Stimulated activated CD4-positive, alpha-beta T cell treated with anti-CD3 and anti-CD28 coated beads, Interleukin-1b, Interleukin-23, amount 100 ng/mL, for 4 hours (primary cell): ENCODE data around the gene ZNF782.
A peak's percentile ranks its signal among the peaks of the same experiment; 100 is the strongest.
"Not testable (repeated sequence)": the region's sequence is repeated elsewhere in the genome, so short reads cannot be mapped to it uniquely, and the experiment has no call there.

Experiments
- DNase-seq, 2 donors: peaks; one replicate each; pipeline ENCODE4 v3.0.0-alpha.2; 2020; ENCODE audit warnings: low read depth in 2 of 2

The ZNF782 gene

DNA sequence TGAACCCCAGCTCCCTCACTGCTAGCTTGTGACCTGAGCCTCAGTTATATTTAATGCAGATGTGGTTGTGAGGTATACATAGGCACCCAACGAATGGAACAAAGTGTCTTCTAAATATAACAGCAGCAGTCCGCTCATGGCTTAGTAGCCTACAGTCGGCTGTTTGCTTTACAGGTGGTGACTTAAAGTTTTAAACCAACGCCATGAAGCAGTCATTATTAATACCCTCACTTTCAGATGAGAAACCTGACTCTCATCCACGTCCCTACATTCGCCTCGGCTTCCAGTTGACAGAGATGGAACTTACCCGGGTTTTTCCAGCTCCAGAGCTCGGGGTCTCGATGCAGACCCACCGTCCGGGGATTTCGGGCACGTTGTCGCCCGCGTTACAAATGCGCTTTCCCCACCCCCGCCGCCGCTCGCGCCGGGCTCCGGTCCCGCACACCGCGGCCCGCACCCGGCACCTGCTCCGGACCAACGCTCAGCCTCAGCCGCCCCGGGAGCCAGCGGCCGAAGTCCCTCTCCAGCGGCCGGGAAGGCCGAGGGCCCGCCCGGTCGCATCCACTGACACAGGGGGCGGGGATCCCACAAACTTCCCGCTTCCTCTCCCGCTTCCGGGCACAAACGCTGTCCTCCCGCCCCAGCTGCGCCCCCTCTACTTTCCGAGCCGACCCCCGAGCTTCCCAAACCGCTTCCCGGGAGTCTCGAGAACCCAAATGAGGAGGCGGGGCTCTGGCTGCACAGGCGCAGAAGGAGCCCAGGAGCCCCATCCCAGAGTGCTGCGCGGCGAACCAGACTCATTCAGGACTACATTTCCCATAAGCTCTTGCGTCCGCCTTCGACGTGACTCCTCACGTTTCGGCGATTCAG lies at the start of gene ZNF782:
ZNF782 (minus strand) TSS at position 734 of the 870 bp plus-strand sequence. CDS start 2,553 bp downstream, outside the sequence.
- peak; percentile 75 to 76 for DNase-seq

DNA sequence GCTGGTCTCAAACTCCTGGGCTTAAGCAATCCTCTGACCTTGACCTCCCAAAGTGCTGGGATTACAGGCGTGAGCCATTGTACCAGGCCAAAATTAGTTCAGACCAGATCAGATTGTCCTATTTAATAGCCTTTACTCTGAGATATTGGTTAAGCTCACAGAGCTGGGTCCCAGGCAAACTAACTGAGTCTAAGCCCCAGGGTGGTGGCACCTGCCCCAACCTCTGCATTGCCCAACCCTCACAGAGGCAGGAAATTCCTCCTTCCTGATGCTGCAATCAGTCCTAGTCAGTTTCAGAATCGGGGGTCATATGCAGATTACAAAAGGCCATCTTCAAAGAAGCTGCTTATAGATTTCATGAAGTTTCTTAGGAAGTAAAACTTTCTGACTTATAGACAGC lies 45.7 kb upstream of the ZNF782 start:
- DNase-seq: not testable (repeated sequence)

GRCh38 chr9:96892131-96892530 lies 37.8 kb upstream of the ZNF782 start:
- no peak for DNase-seq

- no peak for DNase-seq
These were observed 34.3 kb upstream of the ZNF782 start for GRCh38 chr9:96888591-96888990.

DNA sequence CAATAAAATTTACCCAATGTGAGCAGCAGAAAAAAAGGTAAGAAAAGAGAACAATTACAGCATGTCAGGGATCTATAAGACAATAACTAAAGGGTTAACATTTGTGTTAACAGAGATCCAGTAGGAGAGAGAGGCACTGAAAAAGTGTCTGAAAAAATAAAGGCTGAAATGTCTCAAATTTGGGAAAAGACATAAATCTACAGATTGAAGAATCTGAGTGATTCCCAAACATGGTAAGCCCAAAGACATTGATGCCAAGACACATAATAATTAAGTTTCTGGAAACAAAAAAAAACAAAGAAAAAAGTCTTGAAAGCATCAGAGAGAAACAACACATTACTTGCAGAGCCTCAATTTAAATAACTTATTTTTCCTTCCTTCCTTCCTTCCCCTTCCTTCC lies 31.1 kb upstream of the ZNF782 start:
- no peak for DNase-seq

DNA sequence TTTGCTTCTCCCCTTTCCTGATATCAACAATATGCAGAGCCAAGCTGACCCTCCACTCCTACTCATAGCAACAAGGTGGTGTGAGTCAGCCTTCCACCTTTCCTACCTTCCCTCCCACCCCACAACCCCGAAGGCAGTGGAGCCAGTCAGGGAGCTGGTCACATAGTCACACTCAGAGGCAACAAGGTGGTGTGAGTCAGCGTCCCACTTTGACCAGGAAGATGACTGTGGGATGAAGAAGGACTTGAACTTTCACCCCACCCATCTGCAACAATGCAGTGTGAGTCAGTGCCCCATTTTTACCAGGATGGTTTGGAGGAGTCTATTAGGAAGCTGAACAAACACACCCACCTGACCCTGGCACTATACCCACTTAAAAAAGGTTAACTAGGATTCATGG lies 30.1 kb upstream of the ZNF782 start:
- DNase-seq: no peak

DNA sequence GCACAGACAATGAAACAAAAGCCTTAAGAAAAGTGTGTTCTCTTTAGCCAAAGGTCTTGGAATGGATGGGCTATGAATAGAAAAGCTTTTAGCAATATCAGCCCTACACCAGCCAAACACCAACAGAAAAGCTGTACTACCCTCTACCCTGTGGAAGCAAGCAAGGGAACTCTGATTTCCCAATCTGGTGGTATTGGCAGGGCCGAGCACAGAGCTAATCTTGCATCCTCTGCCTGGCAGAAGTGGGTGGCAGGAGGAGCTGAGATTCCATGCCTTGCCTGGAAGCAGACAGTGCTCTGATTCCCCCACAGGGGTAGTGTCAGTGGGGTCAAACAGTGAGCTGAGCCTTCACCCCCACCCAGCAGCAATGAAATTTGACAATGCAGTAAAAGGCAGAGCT lies 29.6 kb upstream of the ZNF782 start:
- DNase-seq: no peak

- DNase-seq: no peak
These were observed 23.0 kb upstream of the ZNF782 start for GRCh38 chr9:96877269-96877668.

DNA sequence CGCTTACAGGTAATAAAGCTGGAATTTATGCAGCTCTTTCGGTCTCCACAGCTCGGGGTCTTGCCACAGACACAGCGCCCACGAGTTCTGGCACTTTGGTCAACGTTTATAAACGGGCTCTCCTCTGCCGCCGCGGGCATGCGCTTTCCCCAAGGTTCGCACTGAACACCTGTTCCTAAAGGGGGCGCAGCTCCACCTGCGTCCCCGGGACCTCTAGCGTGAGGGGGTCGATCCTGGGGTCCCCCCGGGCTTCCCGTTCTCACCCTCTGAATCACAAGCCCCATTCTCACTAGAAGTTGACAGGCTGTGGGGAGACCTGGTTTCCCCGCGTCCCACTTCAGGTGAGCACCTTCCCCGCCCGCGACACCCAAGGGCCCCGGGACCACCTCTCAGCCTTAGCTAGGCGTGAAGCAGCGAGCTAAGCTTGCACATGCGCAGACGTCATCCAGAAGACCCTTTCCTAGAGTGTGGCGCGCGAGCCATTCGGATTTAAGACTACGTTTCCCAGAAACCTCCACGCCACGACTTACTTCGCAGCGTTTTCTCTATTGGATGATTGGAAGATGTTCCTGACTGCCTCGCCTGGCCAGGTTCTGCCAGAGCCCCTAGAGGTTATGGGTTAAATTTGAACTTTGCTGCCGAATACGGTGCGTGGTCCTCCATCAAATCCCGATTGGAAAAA lies 21.3 kb upstream of the ZNF782 start:
- DNase-seq: peak in 1 of 2 donors; percentile 10

GRCh38 chr9:96874947-96875460 lies 20.7 kb upstream of the ZNF782 start:
- DNase-seq: peak in 1 of 2 donors; percentile 21

- no peak for DNase-seq
These were observed 20.0 kb upstream of the ZNF782 start for GRCh38 chr9:96874201-96874785.

DNA sequence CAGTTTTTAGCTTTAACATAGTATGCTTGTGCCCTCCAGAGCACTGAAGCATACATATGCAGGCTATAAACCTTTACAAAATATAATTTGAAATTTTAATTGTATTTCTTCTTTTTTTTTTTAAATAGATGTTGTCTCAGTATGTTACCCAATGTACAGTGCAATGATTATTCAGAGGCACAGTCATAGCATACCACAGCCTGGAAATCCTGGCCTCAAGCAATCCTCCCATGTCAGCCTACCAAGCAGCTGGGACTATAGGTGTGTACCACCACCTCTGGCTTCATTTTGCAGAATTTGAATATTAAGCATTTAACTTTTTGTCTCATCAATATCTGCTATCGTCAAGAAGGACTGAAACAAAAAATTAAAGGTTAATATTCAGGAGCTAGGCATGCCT lies 16.9 kb upstream of the ZNF782 start:
- DNase-seq: no peak

DNA sequence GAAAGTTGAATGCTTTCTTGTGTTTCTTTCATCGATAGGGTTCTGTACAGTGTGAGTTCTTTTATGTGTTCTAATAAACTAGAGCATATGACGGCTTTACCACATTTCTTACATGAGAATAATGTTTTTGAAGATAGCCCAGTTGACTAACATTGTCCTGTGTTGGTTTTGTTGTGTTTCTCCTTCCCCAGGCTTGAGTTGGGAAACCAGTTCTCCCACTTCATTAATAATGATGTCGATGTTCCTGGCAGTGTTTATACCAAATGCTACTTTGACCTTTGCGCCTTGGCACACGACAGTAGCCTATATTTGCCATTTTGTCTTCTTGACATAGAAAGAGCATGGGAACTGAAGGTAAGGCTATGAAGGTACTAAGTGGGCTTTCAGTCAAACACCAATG lies 14.4 kb upstream of the ZNF782 start:
- DNase-seq: no peak

GRCh38 chr9:96867079-96867804 lies 12.9 kb upstream of the ZNF782 start:
- no peak for DNase-seq

DNA sequence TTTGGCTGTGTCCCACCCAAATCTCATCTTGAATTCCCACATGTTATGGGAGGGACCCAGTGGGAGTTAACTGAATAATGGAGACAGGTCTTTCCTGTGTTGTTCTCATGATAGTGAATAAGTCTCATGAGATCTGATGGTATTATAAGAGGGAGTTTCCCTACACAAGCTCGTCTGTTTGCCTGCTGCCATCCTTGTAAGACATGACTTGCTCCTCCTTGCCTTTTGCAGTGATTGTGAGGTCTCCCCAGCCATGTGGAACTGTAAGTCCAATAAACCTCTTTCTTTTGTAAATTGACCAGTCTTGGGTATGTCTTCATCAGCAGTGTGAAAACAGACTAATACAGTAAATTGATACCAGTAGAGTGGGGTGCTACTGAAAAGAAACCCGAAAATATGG lies 10.9 kb upstream of the ZNF782 start:
- DNase-seq: not testable (repeated sequence)

DNA sequence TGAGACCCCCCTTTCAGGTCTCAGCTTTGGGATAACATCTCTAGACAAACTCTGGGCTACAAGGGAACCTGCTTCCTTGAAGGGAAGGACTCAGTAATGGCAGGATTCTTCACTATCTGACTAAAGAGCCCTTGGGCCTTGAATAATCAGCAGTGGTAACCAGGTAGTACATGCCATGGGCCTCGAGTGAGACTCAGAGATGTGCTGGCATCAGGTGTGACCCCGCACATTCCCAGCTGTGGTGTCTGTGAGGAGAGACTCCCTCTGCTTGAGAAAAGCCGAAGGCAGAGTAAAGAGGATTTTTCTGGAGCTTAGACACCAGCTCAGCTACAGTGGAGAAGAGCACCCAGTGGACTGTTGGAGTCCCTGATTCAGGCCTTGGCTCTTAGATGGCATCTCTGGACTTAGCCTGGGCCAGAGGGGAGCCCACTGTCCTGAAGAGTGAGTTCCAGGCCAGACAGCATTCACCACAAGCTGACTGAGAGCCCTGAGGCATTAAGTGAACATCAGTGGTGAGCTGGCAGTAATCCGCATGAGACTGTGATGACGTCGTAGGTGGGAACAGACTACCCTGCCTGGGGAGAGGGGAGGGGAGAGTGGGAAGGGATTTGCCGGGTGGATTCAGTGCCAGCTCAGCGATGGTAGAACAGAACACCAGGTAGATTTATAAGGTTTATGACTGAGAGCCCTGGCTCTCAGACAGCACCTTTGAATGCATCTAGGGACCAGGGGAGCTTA lies 5.3 kb upstream of the ZNF782 start:
- DNase-seq: no peak

DNA sequence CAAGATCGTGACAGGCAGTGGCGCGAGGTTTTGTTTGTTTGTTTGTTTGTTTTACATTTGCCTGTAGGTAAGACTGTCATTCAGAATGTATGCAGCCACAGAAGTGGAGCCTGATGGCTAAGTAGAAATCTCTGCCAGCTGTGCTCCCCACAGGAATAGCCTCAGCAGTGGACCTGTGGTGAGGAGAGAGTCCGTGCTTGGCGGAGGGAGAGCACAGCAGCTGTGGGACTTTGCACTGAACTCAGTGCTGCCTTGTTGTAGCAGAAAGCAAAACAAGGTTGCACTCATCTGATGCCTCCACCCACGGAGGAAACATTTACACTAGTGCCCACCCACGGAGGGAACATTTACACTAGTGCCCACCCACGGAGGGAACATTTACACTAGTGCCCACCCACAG lies 4.4 kb upstream of the ZNF782 start:
- DNase-seq: no peak

GRCh38 chr9:96858018-96858573 lies 3.8 kb upstream of the ZNF782 start:
- DNase-seq: no peak

GRCh38 chr9:96856363-96857286 lies 2.3 kb upstream of the ZNF782 start:
- peak; percentile 60 to 67 for DNase-seq
